ENCODE measurements around the gene ISCU.

ISCU gene

GRCh38 chr12:108538616-108539195 is 23.7 kb upstream of the ISCU start:
- no peak for TF ChIP-seq ISL1 (CRISPR knock-in tag; IDR thresholded peaks at IDR 0.05)
- no peak for TF ChIP-seq POU6F1 (CRISPR knock-in tag; IDR thresholded peaks at IDR 0.05; ENCODE audit: borderline replicate concordance, low read depth)
- no peak for TF ChIP-seq GLIS3 (CRISPR knock-in tag; IDR thresholded peaks at IDR 0.05)
- TF ChIP-seq PATZ1 (CRISPR knock-in tag; IDR thresholded peaks at IDR 0.05; ENCODE audit: borderline replicate concordance): no peak
- no peak for TF ChIP-seq OSR1 (CRISPR knock-in tag; IDR thresholded peaks at IDR 0.05)
- TF ChIP-seq ARNTL (CRISPR knock-in tag; IDR thresholded peaks at IDR 0.05; ENCODE audit: borderline replicate concordance, low read depth): no peak
- no peak for TF ChIP-seq ZC3H10 (CRISPR knock-in tag; IDR thresholded peaks at IDR 0.05)
- no peak for ATAC-seq

GRCh38 chr12:108542320-108542719 is 20.1 kb upstream of the ISCU start:
- ATAC-seq: no peak
- TF ChIP-seq ZNF8 (CRISPR knock-in tag; IDR thresholded peaks at IDR 0.05) (no peak), OSR1 (CRISPR knock-in tag; IDR thresholded peaks at IDR 0.05) (no peak), ZNF565 (CRISPR knock-in tag; conservative IDR thresholded peaks at IDR 0.05; ENCODE audit: low read depth) (no peak), ESRRG (CRISPR knock-in tag; IDR thresholded peaks at IDR 0.05) (no peak), CSDC2 (CRISPR knock-in tag; IDR thresholded peaks at IDR 0.05) (no peak), TSHZ2 (CRISPR knock-in tag; IDR thresholded peaks at IDR 0.05) (no peak), ARNTL (CRISPR knock-in tag; IDR thresholded peaks at IDR 0.05; ENCODE audit: borderline replicate concordance, low read depth) (no peak), PPARA (CRISPR knock-in tag; IDR thresholded peaks at IDR 0.05; ENCODE audit: borderline replicate concordance) (no peak), ISL1 (CRISPR knock-in tag; IDR thresholded peaks at IDR 0.05) (no peak)

- TF ChIP-seq ZFP30 (CRISPR knock-in tag; IDR thresholded peaks at IDR 0.05) (no peak), CSRNP3 (CRISPR knock-in tag; IDR thresholded peaks at IDR 0.05) (no peak), TCF4 (CRISPR knock-in tag; IDR thresholded peaks at IDR 0.05; ENCODE audit: borderline replicate concordance) (no peak), POU6F1 (CRISPR knock-in tag; IDR thresholded peaks at IDR 0.05; ENCODE audit: borderline replicate concordance, low read depth) (no peak), ZNF565 (CRISPR knock-in tag; conservative IDR thresholded peaks at IDR 0.05; ENCODE audit: low read depth) (no peak), ZNF8 (CRISPR knock-in tag; IDR thresholded peaks at IDR 0.05) (no peak), PPARA (CRISPR knock-in tag; IDR thresholded peaks at IDR 0.05; ENCODE audit: borderline replicate concordance) (no peak), CSDC2 (CRISPR knock-in tag; IDR thresholded peaks at IDR 0.05) (no peak), ZFP3 (CRISPR knock-in tag; IDR thresholded peaks at IDR 0.05) (no peak), TSHZ2 (CRISPR knock-in tag; IDR thresholded peaks at IDR 0.05) (no peak), ZC3H10 (CRISPR knock-in tag; IDR thresholded peaks at IDR 0.05) (no peak), PATZ1 (CRISPR knock-in tag; IDR thresholded peaks at IDR 0.05; ENCODE audit: borderline replicate concordance) (no peak), CREB5 (CRISPR knock-in tag; IDR thresholded peaks at IDR 0.05; ENCODE audit: low read depth) (no peak), ISL1 (CRISPR knock-in tag; IDR thresholded peaks at IDR 0.05) (no peak), SNAI2 (CRISPR knock-in tag; IDR thresholded peaks at IDR 0.05) (no peak), BACH2 (CRISPR knock-in tag; IDR thresholded peaks at IDR 0.05; ENCODE audit: borderline replicate concordance) (no peak), GLIS3 (CRISPR knock-in tag; IDR thresholded peaks at IDR 0.05) (no peak)
- no peak for ATAC-seq
These were observed 18.7 kb upstream of the ISCU start for GRCh38 chr12:108543652-108544051.

Measured in SK-N-SH treated with all-trans-retinoic acid at 6 μM for 48 hours (cell line).